Lower lobe of right lung (tissue), 2 donors: ENCODE measurements around the gene COG4. TPM values are rescaled to one million over a fixed set of nuclear protein-coding genes. Genes with fewer than 3 reads are reported as not detected.

Source experiments
- ATAC-seq, 2 donors: fragments of 200-7000 bp; cut with Tn5 transposase; one replicate each; pipeline ENCODE4 v1.9.1; 2020 to 2022; ENCODE audit warnings: mild to moderate bottlenecking in 2 of 2, moderate library complexity in 2 of 2
- DNase-seq: peaks from one replicate; pipeline ENCODE4 v3.0.0-alpha.2; 2020
- H3K27ac ChIP-seq: fragments of 200-600 bp; one replicate; pipeline ENCODE4 v1.8.0; 2022
- H3K27me3 ChIP-seq: fragments of 200-600 bp; one replicate; pipeline ENCODE4 v1.8.0; 2022; ENCODE audit warnings: low read depth
- H3K36me3 ChIP-seq: fragments of 200-600 bp; one replicate; pipeline ENCODE4 v1.8.0; 2022; ENCODE audit warnings: mild to moderate bottlenecking
- H3K4me1 ChIP-seq: fragments of 200-600 bp; one replicate; pipeline ENCODE4 v1.8.0; 2022
- H3K4me3 ChIP-seq: fragments of 200-600 bp; one replicate; pipeline ENCODE4 v1.8.0; 2022; ENCODE audit warnings: mild to moderate bottlenecking
- H3K9me3 ChIP-seq: fragments of 200-600 bp; one replicate; pipeline ENCODE4 v1.8.0; 2022
- intact Hi-C: fragments of 100-400 bp; cut with DNase I; formaldehyde crosslinking; loops from one replicate; pipeline ENCODE4 v1.11.0; 2022
- total RNA-seq: library from RNA; stranded (reverse); fragmentation: NEBNext Ultra II Directional; extraction: Animal tissue kit (Norgen Biotek cat#: 25700); gene quantifications from one replicate; pipeline ENCODE4 v1.2.1, GENCODE V29; 2021
- TF ChIP-seq, protein P1 (sequence below): fragments of 200-600 bp; IDR thresholded peaks from one replicate; pipeline ENCODE4 v1.8.0; 2022; ENCODE audit warnings: antibody characterized with exemption, mild to moderate bottlenecking
- donor health status: DM: no; HTN: yes; CAD: no; lungs with severe emphysema.

COG4 gene
- total RNA-seq, 1 donor from 2014 or later, result 62.0 TPM

- no peak overlapping the region for H3K27ac ChIP-seq
- H3K27me3 ChIP-seq, result no peaks in the 10 kb centered on the region
- peak; percentile 89 for ATAC-seq
- intact Hi-C loops, result no loop called here
- H3K4me1 ChIP-seq, result no peaks in the 10 kb centered on the region
- TF ChIP-seq, protein P1, sequence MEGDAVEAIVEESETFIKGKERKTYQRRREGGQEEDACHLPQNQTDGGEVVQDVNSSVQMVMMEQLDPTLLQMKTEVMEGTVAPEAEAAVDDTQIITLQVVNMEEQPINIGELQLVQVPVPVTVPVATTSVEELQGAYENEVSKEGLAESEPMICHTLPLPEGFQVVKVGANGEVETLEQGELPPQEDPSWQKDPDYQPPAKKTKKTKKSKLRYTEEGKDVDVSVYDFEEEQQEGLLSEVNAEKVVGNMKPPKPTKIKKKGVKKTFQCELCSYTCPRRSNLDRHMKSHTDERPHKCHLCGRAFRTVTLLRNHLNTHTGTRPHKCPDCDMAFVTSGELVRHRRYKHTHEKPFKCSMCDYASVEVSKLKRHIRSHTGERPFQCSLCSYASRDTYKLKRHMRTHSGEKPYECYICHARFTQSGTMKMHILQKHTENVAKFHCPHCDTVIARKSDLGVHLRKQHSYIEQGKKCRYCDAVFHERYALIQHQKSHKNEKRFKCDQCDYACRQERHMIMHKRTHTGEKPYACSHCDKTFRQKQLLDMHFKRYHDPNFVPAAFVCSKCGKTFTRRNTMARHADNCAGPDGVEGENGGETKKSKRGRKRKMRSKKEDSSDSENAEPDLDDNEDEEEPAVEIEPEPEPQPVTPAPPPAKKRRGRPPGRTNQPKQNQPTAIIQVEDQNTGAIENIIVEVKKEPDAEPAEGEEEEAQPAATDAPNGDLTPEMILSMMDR, result no peak
- DNase-seq, result peak; percentile 69
- no peak overlapping the region for H3K4me3 ChIP-seq
- peaks cover 100% of the 10 kb centered on the region for H3K36me3 ChIP-seq
- no peaks in the 10 kb centered on the region for H3K9me3 ChIP-seq
Measured at GRCh38 chr16:70561623-70562022, 38.3 kb upstream of the COG4 start.

- Histone ChIP-seq H3K27me3 (no peaks in the 10 kb centered on the region), H3K36me3 (peaks cover 99% of the 10 kb centered on the region), H3K27ac (no peak overlapping the region), H3K4me1 (no peaks in the 10 kb centered on the region), H3K4me3 (no peak overlapping the region), H3K9me3 (no peaks in the 10 kb centered on the region)
- intact Hi-C loops, result no loop called here
- DNase-seq (no peak), ATAC-seq (no peak)
- TF ChIP-seq, protein P1, result no peak
Measured at GRCh38 chr16:70556063-70556462, 32.7 kb upstream of the COG4 start.

GRCh38 chr16:70553645-70554044 lies 30.3 kb upstream of the COG4 start:
- Histone ChIP-seq H3K9me3 (no peaks in the 10 kb centered on the region), H3K27me3 (no peaks in the 10 kb centered on the region), H3K27ac (no peak overlapping the region), H3K36me3 (peaks cover 99% of the 10 kb centered on the region), H3K4me3 (no peak overlapping the region), H3K4me1 (no peaks in the 10 kb centered on the region)
- DNase-seq (no peak), ATAC-seq (no peak)
- intact Hi-C loops, result no loop called here
- TF ChIP-seq, protein P1, result no peak

DNA sequence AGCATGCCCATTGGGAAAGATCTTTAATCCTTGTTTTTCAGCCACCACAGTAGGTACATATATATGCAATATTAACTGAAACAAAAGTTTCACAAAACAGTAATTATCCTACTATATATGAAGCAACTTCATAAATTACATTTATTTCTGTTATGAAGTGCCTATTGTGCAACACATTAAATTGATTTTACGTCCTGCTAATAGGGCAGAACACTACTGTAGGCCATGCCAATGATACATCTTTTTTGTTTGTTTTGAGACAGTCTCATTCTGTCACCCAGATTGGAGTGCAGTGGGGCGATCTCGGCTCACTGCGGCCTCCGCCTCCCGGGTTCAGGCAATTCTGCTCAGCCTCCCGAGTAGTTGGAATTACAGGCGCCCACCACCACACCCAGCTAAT lies 29.3 kb upstream of the COG4 start:
- intact Hi-C loops, result no loop called here
- TF ChIP-seq, protein P1, result no peak
- DNase-seq, result no peak

GRCh38 chr16:70551788-70552187 lies 28.4 kb upstream of the COG4 start:
- Histone ChIP-seq H3K4me3 (no peak overlapping the region), H3K36me3 (peaks cover 99% of the 10 kb centered on the region), H3K27me3 (no peaks in the 10 kb centered on the region), H3K9me3 (no peaks in the 10 kb centered on the region), H3K4me1 (no peaks in the 10 kb centered on the region), H3K27ac (no peak overlapping the region)
- no peak for ATAC-seq
- TF ChIP-seq, protein P1, result no peak
- no peak for DNase-seq
- intact Hi-C loops, result no loop called here

More for the DNA sequence above, 29.3 kb upstream of the COG4 start:
- peaks cover 99% of the 10 kb centered on the region for H3K36me3 ChIP-seq
- H3K27me3 ChIP-seq, result no peaks in the 10 kb centered on the region
- no peak overlapping the region for H3K4me3 ChIP-seq
- no peaks in the 10 kb centered on the region for H3K4me1 ChIP-seq
- H3K27ac ChIP-seq, result no peak overlapping the region
- no peaks in the 10 kb centered on the region for H3K9me3 ChIP-seq
- ATAC-seq, result no peak

- Histone ChIP-seq H3K9me3 (no peaks in the 10 kb centered on the region), H3K27ac (no peak overlapping the region), H3K4me3 (no peak overlapping the region), H3K36me3 (peaks cover 99% of the 10 kb centered on the region), H3K27me3 (no peaks in the 10 kb centered on the region), H3K4me1 (no peaks in the 10 kb centered on the region)
- ATAC-seq (no peak), DNase-seq (no peak)
- intact Hi-C loops, result no loop called here
- TF ChIP-seq, protein P1, result no peak
Measured at GRCh38 chr16:70550082-70550481, 26.7 kb upstream of the COG4 start.
